Measurements from ENCODE around the gene SPPL2B.

The SPPL2B gene

GRCh38 chr19:2324220-2324948 lies 4.1 kb upstream of the SPPL2B start:
- H3K4me3 ChIP-seq (replicated peaks; ENCODE audit: low read depth, low read length) = no peak overlapping the region
- TF ChIP-seq CTCF (IDR thresholded peaks at IDR 0.05; ENCODE audit: low read depth, low read length, missing control alignments) = no peak
- DNase-seq (ENCODE audit: extremely low read depth, low read depth) = no peak

- TF ChIP-seq CTCF (IDR thresholded peaks at IDR 0.05; ENCODE audit: low read depth, low read length, missing control alignments) = no peak
- DNase-seq (ENCODE audit: extremely low read depth, low read depth) = no peak
- no peak overlapping the region for H3K4me3 ChIP-seq (replicated peaks; ENCODE audit: low read depth, low read length)
Measured at GRCh38 chr19:2325281-2326046, 3.0 kb upstream of the SPPL2B start.

GRCh38 chr19:2326699-2327360 lies 1.7 kb upstream of the SPPL2B start:
- peak overlapping the region; percentile 99 for H3K4me3 ChIP-seq (replicated peaks; ENCODE audit: low read depth, low read length)
- DNase-seq (ENCODE audit: extremely low read depth, low read depth) = no peak
- TF ChIP-seq CTCF (IDR thresholded peaks at IDR 0.05; ENCODE audit: low read depth, low read length, missing control alignments) = no peak

- DNase-seq (ENCODE audit: extremely low read depth, low read depth) = no peak
- H3K4me3 ChIP-seq (replicated peaks; ENCODE audit: low read depth, low read length) = peak overlapping the region; percentile 99
- TF ChIP-seq CTCF (IDR thresholded peaks at IDR 0.05; ENCODE audit: low read depth, low read length, missing control alignments) = no peak
Measured at GRCh38 chr19:2327773-2328400, 597 bp upstream of the SPPL2B start.

GRCh38 chr19:2329149-2329478 lies 630 bp downstream of the SPPL2B start:
- DNase-seq (ENCODE audit: extremely low read depth, low read depth) = no peak
- no peak for TF ChIP-seq CTCF (IDR thresholded peaks at IDR 0.05; ENCODE audit: low read depth, low read length, missing control alignments)
- peak overlapping the region; percentile 99 for H3K4me3 ChIP-seq (replicated peaks; ENCODE audit: low read depth, low read length)

- peak overlapping the region; percentile 99 for H3K4me3 ChIP-seq (replicated peaks; ENCODE audit: low read depth, low read length)
Measured at GRCh38 chr19:2329501-2329916, 1.0 kb downstream of the SPPL2B start.

More at GRCh38 chr19:2329501-2329916, 1.0 kb downstream of the SPPL2B start:
- DNase-seq (ENCODE audit: extremely low read depth, low read depth) = no peak
- no peak for TF ChIP-seq CTCF (IDR thresholded peaks at IDR 0.05; ENCODE audit: low read depth, low read length, missing control alignments)

Measured in HFF-Myc (cell line).